Measurements from ENCODE around the gene PCSK5.
A peak's percentile ranks its signal among the peaks of the same experiment; 100 is the strongest.
"Not testable (repeated sequence)": the region's sequence is repeated elsewhere in the genome, so short reads cannot be mapped to it uniquely, and the experiment has no call there.

Gene PCSK5

GRCh38 chr9:75889977-75890471, 449 bp upstream of the PCSK5 start:
- DNase-seq (ENCODE audit: low read depth in 2 of 2) = no peak

- DNase-seq (ENCODE audit: low read depth in 2 of 2) = no peak
Observed at GRCh38 chr9:75891277-75891741, 836 bp downstream of the PCSK5 start.

GRCh38 chr9:75891771-75892215, 1.3 kb downstream of the PCSK5 start:
- no peak for DNase-seq (ENCODE audit: low read depth in 2 of 2)

GRCh38 chr9:75892216-75892911, 1.9 kb downstream of the PCSK5 start:
- peak; percentile 10 to 32 for DNase-seq (ENCODE audit: low read depth in 2 of 2)

GRCh38 chr9:75893106-75893505, 2.6 kb downstream of the PCSK5 start:
- DNase-seq (ENCODE audit: low read depth in 2 of 2) = no peak

- no peak for DNase-seq (ENCODE audit: low read depth in 2 of 2)
Observed at GRCh38 chr9:75894566-75894965, 4.1 kb downstream of the PCSK5 start.

- no peak for DNase-seq (ENCODE audit: low read depth in 2 of 2)
Observed at GRCh38 chr9:75895112-75895511, 4.6 kb downstream of the PCSK5 start.

DNA sequence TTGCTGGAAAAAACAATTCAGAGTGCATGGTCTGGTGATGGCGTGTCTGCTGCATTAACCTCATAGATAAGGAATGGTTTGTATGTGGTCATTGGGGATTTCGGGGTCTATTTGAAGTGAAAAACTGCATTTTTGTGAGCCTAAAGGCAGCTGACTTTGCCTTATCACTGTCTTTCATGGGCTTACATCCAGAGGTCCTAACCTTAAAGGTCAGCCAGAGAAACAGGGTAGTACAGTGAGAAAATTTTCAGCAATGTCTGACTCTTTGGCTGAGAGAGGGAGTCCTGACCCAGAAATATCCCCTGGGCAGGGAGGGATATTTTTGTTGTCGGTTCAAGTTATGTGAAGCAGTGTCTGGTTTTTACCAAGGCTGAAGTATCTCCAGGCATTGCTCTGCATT, 5.7 kb downstream of the PCSK5 start:
- DNase-seq (ENCODE audit: low read depth in 2 of 2) = no peak

DNA sequence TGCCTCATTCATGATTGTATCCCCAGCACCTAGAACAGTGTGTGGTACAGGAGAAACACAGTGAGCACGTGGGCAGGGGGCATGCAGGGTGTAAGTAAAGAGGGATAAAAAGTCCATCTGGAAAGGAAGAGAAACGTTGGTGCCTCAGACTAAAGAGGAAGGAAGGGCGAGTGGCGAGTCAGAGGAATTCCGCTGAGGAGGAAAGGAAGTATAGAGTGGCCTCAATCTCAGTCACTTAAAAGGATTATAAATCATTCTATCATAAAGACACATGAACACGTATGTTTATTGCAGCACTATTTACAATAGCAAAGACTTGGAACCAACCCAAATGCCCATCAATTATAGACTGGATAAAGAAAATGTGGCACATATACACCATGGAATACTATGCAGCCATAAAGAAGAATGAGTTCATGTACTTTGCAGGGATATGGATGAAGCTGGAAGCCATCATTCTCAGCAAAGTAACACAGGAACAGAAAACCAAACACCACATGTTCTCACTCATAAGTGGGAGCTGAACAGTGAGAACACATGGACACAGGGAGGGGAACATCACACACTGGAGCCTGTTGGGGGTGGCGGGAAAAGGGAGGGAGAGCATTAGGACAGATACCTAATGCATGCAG, 10.5 kb downstream of the PCSK5 start:
- DNase-seq (ENCODE audit: low read depth in 2 of 2) = not testable (repeated sequence)

DNA sequence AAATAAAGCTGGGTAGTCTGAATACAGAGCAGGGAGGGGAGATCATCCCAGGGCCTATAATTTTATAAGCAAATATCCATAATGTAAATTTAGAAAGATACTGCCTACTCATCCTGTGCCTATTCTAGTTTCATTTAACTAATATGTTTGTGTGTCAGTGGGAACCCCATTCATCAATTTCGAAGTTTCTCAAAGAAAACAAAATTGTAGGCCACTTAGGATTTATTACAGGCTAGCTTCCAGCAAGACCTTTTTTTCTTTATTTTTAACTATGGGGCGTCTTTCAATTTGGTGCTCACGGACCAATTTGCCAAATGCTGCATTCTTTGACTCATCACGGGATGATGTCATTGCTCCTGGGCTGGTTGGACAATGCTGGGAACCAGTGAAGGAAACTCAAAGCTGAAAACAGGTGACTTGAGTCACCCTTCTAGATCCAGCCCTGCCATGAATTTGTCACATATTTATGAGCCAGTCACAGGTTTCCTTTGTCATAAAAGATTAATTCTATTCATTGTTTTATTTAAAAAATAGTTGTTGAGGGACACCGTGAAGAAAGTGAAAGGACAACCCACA, 13.4 kb downstream of the PCSK5 start:
- DNase-seq (ENCODE audit: low read depth in 2 of 2) = no peak

DNA sequence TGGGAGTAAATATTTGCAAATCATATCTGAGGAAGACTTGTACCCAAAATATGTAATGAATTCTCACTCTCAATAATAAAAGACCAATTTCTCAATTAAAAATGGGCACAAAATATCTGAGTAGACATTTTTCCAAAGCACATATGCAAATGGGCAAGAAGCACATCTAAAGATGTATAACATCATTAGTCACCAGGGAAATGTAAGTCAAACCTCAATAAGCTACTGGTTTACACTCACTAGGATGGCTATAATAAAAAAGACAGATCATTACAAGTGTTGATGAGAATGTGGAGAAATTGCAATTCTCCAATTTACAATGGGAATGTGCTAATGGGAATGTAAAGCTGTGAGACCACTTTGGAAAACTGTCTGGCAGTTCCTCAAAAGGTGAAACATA, 13.9 kb downstream of the PCSK5 start:
- no peak for DNase-seq (ENCODE audit: low read depth in 2 of 2)

DNA sequence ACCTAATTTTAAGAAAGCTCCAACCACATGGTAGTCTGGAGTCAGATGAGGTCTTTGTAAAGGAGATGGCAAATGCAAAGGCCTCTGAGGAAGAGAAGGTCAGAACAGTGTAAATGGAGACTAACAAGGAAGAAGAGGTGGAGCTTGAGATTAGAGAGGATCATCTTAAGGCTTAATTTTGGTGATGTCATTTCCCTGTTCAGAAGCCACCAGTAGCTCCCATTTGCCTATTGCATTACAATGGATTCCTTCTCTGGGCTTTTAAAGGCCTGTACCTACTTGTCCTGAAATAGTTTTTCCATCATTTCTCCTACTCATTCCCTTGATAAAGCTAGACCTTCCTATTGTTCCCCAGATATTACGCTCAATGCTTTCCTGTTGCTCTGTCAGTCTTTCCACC, 16.1 kb downstream of the PCSK5 start:
- DNase-seq (ENCODE audit: low read depth in 2 of 2) = no peak

DNA sequence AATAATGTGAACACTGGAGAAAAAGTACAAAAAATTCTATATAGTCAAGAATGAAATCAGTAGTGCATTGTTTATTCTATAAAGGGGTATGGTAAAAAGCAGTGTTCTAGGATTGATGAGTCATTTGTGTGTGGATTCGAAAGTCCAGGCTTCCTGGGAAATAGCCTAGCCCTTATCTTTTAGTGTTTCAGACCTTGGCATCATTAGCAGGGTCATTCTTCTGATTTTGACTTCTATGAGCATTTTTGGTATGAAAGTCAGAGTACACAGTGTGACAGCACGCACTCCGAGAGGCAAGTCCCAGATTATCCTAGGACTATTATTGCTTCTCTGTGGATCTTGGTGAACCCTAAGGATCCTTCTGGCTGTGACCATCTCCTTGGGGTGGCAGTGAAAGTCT, 16.9 kb downstream of the PCSK5 start:
- no peak for DNase-seq (ENCODE audit: low read depth in 2 of 2)

DNA sequence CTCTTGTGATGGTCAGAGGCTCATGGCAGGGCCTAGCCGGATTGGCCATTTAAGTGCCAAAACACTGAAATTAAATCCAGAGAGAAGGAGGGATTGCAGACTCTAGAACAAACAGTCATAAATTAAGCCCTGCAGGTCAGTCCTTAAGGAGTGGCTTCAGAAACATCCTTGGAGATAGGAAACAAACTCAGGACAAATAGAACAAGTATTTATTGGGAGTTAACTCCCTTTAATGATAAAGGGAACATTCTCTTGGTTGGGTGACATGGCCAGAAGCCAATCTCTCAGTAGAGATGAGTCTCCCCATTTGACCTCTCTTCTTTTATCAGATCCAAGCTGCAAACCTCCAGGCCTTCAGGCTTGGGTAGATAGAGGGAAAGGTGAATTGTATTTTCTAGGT, 17.4 kb downstream of the PCSK5 start:
- DNase-seq (ENCODE audit: low read depth in 2 of 2) = no peak

DNA sequence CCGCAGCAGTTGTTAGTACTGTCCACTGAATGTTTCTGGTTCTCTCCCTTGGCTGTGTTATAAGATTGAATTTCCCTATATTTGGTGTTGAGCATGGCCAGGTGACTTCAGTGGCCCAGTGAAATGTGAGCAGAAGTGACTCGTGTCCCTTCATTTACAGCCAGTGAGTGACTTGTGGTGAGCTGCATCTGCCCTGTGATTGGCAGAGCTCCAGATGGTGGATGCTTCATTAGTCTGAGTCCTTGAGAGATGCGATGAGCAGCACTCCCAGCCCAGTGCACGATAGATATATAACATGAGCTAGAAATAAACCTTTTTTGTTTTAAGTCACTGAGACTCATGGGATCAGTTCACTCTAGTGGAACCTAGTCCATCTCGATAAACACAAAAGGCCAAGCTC, 19.3 kb downstream of the PCSK5 start:
- no peak for DNase-seq (ENCODE audit: low read depth in 2 of 2)

DNA sequence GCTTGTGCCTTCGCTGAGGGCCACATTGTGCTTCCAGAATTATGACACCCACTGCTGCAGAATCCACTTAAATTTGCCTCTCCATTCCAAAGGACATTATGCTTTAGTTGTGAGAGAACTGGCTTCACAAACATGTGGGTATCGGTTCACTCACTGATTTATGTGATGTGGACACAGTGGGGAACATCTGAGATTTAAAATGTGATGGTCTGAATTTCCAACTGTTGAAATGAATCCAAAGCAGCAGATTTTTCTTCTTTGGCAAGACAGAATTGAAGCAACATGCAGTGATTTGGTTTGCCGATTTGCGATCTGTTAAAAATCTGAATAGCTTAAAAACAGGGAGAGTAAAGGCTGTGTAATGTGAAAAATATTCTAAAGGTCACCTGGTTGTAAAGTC, 20.3 kb downstream of the PCSK5 start:
- no peak for DNase-seq (ENCODE audit: low read depth in 2 of 2)

GRCh38 chr9:75911390-75911789, 20.9 kb downstream of the PCSK5 start:
- DNase-seq (ENCODE audit: low read depth in 2 of 2) = no peak

- no peak for DNase-seq (ENCODE audit: low read depth in 2 of 2)
Observed at GRCh38 chr9:75912951-75913350, 22.5 kb downstream of the PCSK5 start.

- no peak for DNase-seq (ENCODE audit: low read depth in 2 of 2)
Observed at GRCh38 chr9:75914002-75914401, 23.5 kb downstream of the PCSK5 start.

DNA sequence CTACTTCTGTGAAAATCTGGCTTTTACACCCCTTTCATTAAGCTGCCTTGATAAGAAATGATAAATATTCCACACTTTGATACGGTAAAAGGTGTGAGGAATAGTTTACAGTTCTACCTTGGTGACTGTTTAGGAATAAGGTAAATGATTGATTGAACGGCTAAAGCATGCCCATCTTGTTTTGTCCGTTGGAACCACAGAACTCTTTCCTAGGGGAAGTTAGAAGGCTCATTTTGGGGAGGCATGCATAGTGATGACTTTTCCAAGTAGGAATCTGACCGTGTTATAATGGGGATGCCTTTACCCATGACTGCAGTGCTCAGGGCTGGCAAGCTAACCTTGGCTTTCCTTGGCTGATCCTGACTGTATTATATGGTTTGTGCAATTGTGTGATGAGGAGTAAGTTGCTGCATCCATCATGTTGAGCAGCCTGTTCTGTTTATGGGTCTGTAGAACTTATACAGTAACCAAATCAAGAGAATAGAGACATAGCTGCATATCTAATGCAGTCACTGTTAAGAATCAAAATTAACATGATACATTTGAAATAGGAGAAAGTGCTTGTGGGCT, 24.5 kb downstream of the PCSK5 start:
- DNase-seq (ENCODE audit: low read depth in 2 of 2) = no peak

DNA sequence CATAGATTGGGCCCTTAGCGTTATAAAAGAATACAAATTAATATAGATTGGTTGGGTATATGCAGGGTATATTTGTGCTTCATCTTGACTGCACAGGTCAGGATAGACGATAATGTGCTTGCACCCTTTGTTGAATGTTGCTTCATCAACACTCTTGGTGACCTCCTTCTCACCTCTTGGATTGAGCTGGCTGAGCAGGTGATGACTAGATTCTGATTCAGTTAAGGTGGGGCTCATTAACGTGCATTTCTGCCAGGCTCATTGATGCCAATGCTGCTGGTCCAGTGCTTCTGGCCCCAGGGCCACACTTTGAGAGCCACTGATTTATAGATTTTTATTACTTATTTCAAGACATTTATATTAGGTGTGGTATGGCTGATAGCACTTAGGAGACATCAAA, 27.7 kb downstream of the PCSK5 start:
- no peak for DNase-seq (ENCODE audit: low read depth in 2 of 2)

DNA sequence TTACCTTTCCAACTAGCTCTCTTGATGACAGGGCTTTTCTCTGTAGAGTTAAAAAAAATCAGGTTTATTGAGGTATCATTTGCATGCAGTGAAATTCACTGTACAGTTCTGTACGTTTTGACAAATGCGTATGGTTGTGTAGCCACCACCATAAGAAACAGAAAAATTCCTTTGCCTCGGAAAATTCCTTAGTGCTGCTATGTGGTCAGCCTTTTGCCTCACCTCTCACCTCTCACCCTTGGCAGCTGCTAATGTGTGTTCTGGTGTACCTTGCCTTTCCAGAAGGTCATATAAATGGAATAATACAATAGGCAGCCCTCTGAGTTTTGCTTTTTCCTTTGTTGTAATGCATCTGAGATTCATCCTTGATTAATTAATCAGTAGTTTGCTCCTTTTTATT, 28.4 kb downstream of the PCSK5 start:
- DNase-seq (ENCODE audit: low read depth in 2 of 2) = no peak
